NCI-H510A (cell line): Measurements from ENCODE around the gene TBC1D12.

Source experiments
- DNase-seq: peaks from one replicate; lab custom pipeline; 2025; lab: John Stamatoyannopoulos, UW

TBC1D12 gene

DNA sequence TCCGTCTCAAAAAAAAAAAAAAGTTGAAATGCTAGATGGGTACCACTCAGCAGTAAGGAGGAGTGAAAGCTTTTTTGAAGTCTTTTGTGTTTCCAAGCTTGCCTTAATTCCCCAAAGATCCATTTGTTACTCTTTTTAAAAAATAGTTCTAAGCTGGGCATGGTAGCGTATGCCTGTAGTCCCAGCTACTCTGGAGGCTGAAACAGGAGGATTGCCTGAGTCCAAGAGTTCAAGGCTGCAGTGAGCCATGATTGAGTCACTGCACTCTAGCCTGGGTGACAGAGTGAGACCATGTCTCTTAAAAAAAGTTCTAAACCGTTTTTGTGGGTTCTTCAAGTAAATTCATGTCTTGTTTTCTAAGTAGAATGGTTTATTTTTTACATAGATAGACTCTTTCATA is 5.3 kb downstream of the TBC1D12 start:
- no peak for DNase-seq

DNA sequence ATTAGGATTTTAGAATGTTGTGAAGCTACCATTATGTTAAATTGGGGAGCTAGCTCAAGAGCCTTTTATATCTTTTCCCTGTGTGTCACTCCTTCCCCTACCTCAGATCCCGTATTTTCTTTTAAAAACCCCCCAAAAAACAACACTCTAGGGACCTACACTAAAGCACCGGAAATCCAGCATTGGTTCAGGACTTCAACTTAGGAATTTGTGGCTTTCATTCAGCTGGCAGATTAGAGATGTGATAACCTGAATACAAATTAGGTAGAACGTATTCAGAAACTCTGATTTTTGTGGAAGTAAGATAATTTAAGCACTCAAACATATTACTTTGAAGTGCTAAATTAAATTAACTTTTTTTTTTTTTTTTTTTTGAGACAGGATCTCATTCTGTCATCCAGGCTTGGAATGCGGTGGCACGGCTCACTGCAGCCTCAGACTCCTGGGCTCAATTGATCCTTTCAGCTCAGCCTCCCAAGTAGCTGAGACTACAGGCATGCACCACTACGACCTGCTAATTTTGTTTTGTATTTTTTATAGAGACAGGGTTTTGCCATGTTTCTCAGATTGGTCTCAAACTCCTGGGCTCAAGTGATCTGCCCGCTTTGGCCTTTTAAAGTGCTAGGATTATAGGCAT is 6.8 kb downstream of the TBC1D12 start:
- no peak for DNase-seq

DNA sequence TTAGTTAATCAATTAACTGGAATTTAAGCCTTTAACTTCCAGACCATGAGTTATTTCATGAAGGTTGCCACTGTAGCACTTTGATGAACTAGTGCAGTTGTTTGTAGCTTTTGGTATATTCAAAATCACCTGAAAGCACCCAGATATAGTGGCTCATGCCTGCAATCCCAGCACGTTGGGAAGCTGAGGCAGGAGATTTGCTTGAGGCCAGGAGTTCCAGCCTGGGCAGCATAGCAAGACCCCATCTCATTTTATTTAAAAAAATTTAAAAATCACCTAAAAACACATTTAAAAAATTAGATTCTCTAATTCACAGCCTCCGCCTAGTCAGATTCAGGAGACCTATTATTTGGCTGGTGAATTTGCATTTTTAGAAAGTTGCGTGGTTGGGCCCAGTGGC is 9.0 kb downstream of the TBC1D12 start:
- no peak for DNase-seq

DNA sequence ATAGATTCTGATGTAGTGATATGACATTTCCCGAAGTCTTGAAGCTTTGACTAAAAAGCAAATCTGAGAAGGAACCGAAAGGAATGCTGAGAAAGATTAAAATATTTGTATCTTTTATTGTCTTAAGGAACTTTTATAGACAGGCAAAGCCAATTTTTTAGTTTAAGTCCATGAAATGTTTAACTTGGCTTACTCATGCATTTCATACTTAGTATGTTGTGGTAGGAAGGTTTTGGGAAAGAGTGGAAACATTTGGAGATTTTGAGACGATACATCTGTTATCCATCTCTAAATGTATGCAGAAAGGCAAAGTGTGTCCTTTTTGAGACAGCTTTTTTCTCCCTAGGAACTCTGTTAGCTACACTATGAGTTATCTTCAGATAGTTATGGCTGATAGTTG is 10.1 kb downstream of the TBC1D12 start:
- DNase-seq, result no peak

DNA sequence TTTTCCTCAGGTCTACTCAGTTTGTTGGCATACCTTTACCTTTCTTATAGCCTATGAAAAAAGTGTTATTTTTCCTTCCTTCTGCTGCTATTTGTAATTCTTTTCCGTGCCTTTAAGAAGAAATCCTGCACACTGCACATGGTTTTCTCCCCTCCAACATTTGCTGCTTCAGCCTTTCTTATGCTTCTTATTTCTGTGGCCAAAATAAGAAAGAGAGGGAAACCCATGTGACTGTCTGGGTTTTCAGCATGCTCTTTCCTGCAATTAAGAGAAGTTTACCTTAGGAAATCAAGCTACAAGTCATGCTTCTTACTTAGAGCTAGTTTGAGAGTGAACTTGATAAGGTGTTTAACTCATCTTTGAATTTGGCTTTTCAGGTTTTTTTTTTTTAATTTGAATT is 11.0 kb downstream of the TBC1D12 start:
- DNase-seq, result no peak

DNA sequence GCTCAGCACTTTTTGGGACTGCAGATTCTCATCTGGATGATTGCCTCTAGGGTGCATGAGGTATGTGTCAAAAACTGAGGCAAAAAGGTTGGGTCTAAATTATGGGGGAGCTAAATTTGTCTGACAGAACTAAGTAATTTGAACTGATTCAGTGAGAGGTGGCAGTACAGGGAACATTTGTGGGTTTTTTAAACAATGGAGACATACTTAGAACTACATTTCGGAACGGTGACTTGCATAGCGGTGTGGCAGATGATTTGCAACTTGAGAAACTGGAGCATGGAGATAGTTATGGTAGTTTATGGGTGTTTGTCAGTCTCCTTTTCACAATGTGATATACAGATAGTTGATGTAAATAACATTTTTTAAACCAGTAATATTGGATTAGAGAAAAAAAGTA is 14.6 kb downstream of the TBC1D12 start:
- no peak for DNase-seq

DNA sequence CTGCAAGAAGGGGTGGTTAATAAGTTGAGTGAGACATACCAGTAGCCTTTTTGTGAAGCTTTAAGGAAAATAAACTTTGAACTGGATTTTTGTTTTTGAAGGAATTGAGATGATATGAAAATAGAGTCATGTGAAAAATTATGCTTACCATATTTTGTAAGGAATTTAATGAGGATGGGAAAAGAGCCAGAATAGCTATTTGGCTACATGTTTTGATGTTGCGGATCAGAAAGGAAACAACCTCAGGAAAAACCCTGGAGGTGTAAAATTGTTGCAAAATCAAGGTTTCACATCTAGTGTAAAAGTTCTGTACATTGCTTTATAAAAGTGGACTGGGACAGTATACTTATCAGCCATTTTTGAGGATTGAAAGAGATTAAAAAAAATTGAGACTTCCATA is 15.0 kb downstream of the TBC1D12 start:
- DNase-seq, result no peak

DNA sequence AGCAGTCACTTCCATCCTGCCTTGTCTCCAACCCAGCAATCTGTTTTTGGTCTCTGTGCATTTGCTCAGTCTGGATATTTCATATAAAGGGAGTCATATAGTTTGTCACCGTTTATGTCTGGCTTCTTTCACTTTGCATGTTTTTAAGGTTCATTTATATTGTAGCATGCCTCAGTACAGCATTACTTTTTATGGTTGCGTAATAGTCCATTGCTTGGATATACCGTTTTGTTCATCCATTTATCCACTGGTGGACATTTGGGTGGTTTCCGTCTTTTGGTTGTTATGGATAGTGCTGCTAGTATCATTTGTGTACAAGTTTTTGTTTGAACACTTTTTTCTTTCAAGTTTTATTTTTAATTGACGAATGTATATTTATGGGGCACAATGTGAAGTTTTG is 18.2 kb downstream of the TBC1D12 start:
- no peak for DNase-seq

DNA sequence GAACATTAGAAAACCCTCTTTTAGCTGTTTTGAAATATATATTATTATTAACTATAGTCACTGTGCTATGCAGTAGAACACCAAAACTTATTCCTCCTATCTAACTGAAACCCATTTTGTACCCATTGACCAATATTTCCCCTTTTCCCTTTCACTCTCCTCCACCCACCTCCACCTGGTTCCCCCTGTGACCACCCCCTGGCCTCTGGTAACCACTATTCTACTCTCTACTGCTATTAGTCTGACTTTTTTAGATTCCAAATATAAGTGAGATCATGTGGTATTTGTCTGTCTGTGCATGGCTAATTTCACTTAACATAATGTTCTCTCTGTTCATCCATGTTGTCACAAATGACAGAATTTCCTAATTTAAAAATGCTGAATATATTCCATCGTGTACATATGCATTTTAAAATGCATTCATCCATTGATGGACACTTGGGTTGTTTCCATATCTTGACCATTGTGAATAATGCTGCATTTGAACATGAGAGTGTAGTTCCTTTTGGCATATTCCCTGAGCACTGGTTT is 18.7 kb downstream of the TBC1D12 start:
- DNase-seq, result no peak

DNA sequence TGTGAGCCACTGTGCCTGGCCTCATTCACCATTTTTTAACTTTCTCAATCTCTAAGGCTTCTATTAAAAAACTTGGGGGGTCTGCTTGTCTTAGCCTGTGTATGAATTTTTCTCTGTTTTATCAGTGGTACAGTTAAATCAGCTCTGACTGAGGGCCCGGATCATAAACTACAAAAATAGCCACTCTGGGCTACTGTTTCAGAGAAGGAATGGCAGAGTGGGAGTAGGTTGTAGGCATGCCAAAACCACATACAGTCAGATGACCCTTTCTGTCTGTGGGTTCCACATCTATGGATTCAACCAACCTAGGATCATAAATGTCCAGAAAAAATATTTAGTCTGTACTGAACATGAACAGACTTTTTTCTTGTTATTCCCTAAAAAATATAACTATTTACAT is 21.3 kb downstream of the TBC1D12 start:
- DNase-seq, result no peak

DNA sequence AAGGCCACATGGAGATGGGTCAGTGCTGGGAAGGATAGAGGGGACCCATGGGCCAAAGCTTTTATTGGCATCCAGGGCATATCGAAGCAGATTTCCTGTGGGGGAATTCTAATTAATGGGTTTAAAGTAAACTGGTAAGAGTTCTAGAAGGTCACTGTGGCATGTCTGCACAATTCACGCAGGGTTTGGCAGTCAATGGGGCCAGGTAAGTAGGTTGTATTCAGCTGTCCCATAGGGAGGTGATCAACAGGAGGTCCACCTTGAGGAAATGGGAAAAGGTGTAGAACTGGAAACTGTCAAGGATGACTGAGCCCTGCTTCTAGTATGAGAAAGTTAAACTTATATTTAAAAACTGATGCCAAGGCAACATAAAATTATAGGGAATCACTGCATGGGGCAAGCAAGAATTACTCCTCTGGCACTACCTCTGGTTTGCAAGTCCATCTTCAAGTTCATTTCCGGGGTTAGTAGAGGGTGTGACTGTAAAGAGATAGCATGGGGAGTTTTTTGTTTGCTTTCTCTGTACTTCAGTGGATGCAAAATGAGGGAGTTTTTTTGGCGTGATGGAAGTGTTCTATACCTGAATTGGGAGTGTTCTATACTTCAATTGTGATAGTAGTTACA is 22.5 kb downstream of the TBC1D12 start:
- no peak for DNase-seq

DNA sequence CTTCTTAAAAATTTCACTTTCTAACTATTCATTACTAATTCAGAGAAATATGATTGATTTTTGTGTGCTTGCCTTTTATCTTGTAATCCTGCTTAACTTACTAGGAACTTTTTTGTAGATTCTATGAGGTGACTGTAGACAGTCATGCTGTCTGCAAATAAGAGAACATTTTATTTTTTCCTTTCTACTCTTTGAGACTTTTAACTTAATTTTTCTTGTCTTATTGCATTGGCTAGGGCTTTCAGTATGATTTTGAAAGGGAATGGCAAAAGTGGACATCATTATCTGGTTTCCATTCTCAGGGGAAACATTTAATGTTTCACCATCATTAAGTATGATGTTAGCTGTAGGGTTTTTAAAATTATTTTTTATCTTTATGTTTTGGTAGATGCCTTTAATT is 23.6 kb downstream of the TBC1D12 start:
- DNase-seq, result no peak

DNA sequence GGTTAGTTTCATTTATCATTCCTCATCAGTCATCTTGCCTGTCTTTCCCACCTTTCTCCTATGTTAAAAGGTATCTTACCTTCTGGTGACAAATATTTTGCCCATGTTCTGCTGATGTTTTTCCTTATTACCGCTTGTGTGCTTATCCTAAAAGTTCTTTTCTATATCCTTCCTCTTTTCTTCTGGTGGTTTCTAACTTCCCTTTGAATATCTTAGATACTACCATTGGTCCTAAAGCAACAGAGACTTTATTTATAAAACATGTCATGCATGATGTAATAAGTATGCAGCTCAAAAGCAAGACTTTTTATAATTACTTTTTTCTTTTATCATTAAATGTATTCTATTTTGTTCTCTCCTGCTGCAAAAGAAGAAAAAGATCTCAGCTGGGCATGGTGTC is 24.8 kb downstream of the TBC1D12 start:
- no peak for DNase-seq

DNA sequence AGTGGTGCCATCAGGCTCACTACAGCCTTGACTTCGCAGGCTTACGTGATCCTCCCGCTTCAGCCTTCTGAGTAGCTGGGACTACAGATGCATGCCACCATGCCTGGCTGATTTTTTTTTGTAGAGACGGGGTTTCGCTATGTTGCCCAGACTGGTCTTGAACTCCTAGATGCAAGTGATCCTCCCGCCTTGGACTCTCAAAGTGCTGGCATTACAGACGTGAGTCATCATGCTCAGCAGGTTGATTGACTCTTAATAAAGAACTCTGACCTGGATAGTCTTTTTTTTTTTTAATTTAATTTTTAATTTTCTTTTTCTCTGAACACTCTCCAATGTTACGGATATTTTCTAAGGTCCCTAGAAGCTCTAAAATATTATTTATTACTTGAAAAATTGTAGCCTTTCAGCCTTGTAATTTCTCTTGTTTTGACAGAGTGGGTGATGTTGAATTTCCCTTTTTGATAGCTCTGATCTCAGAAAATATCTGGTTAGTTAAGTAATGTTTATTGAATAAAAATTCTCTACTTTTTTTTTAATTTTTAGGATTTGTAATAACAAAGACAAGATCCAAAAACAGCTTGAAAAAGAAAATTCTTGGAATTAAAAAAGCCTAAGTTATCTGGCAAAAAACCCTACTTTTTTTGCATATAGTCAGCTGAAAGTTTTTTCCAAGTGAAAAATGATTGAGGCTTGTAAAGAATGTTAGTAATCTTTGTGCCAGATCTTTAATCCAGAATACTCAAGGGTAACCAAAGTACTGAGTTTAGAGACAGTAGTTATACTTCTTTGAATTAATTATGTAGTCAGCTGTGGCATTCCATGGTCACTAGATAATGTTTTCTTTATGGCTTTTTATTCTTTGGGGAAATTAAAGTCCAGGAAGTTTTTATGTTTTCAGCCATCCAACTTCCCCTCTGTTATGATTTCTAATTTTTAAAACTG is 26.7 kb downstream of the TBC1D12 start:
- DNase-seq, result no peak

DNA sequence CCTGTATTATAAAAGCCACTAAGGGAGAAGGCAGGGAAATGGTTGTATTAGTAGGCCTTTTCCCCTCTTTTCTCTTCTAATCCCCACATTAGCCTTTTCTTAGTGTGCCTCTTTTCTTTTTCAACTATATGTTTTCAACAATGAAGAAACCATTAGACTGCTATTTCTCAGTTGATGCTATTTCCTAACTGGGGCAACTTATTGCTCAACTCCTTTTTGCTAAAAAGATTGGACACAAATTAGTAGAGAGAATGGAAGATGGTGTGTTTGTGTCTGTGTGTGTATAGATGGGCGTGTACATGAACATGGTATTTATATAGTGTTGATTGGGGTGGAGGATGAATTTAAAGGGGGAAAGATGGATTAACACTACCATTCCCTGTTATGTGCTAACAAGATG is 28.4 kb downstream of the TBC1D12 start:
- no peak for DNase-seq

DNA sequence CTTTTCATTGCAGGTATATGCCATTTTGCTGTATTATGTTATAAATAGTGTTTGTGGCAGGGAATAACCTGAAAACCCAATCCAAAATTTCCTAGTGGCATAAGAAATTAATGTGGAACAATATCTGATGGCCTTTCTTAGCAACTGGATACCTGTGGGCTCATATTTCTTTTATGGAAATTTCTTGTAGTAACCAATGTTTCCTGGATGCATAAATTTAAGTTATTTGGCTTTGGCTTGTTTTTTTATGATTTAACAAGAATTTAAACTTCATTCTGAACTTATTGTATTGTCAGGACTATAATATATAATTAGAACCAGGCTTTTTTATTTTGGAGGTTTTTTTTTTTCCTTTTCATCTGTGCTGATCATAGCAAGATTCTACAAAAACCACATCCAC is 30.1 kb downstream of the TBC1D12 start:
- DNase-seq, result no peak

DNA sequence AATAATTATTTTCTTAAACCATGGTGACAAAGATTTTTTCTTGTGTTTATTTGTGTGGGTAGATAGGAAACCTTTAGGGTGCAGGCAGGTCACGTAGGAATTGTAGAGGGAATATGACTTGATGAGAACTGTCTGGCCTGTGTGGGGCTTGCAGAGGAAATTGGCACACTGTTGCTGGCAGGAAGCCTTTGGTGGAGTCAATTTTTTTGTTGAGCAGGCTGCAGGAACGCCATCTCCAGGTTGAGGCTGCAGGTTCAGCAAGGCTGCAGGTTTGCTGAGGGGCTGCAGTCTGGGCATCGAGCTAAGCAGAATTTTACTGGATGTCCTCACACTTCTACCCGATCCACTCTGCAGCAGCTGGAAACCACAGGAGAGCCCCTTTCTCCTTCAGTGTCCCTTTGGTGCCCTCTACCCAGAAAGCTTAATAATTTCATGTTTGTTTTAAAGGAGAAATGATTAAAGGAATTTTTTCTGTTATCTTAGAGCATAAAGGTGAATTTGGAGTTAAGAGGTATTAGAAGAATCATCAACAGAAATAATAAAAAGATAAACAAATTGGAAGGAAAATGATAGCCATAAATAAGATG is 37.0 kb downstream of the TBC1D12 start:
- no peak for DNase-seq

DNA sequence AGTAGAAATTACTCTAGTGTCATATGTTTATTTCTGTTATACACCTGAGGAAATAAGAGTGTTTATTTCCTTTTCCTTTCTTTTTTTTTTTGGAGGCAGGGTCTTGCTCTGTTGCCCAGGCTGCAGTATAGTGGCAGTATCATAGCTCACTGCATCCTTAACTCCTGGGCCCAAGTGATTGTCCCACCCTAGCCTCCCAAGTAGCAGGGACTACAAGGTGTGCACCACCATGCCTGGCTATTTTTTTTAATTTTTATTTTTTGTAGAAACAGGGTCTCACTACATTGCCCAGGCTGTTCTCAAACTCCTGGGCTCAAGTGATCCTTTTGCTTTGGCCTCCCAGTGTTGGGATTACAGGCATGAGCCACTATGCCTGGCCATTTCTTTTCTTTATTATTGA is 37.8 kb downstream of the TBC1D12 start:
- DNase-seq, result no peak

DNA sequence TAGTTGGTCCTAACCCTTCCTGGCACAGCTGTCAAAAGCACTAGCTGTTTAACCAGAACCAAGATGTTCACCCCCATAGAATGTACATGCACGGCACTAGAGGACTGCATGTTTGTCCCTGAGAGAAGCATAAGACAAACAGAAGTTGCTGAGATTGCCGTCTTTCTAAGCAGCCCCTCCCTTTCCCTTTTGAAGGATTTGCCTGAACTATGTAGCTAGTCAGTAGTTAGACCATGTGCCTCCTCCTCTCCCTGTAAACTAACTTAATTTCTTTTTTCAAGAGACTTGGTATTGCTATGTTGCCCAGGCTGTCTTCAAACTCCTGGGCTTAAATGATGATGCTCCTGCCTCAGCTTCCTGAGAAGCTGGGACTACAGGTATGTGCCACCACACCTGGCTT is 40.7 kb downstream of the TBC1D12 start:
- DNase-seq, result no peak

DNA sequence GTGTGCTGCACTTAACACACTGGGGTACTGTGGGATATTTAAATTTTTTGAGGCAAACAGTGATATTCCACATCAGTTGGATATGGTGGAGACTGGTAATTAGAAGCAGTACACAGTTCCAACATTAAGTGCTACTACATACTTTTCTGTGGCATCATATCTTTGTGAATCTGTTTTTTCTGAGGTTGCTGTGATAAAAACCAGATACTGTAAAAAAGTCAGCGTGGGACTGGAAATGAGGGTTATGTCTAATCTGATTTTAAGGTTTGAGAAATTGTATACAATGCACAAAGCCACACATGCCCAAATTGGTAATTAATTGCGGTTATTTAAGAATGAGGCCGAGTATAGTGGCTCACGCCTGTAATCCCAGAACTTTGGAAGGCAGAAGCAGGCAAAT is 41.2 kb downstream of the TBC1D12 start:
- DNase-seq, result no peak

DNA sequence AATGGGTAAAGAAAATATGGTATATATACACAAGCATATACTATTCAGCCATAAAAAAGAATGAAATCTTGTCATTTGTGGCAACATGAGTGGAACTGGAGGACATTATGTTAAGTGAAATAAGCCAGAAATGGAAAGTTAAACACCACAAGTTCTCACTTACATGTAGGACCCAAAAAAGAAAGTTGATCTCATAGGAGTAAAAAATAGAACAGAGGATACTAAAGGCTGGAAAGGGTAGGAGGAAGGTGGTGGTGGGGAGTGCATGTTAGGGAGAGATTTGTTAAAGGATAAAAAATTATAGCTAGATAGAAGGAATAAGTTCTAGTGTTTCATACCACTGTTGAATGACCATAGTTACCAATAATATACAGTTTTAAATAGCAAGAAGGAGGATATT is 48.4 kb downstream of the TBC1D12 start:
- no peak for DNase-seq

DNA sequence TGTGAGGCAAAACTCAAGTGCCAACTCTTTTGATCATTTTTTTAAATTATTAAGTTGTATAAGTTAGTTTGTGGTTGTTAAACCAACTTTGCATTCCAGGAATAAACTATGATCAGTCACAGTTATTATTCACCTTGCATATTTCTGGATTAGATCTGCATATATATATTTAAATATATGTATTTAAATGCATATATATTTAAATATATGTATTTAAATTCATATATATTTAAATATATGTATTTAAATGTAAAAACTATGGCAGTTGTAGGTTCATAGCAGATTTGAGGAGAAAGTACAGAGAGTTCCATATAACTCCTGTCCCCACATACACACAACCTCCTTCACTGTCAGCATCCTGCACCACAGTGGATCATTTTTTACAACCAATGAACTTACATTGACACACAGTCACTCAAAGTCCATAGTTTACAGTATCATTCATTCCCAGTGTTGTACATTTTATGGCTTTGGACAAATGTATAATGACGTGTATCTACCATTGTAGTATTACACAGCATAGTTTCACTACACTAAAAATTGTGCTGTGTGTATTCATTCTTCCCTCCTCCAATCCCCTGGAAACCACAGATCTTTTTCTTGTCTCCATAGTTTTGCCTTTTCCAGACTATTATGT is 49.7 kb downstream of the TBC1D12 start:
- no peak for DNase-seq
